Heart left ventricle (tissue), 16 donors: ENCODE data around the gene C22orf39. TPM values are rescaled to one million over a fixed set of nuclear protein-coding genes. Genes with fewer than 3 reads are reported as not detected.

Experiments
- ATAC-seq, 4 donors: fragments of 200-7000 bp; cut with Tn5 transposase; one replicate each; pipeline ENCODE4 v1.9.1; 2020 to 2022; ENCODE audit warnings: moderate library complexity in 4 of 4, mild to moderate bottlenecking in 3 of 4, moderate number of reproducible peaks in 1 of 4
- DNase-seq, 5 donors: peaks; one replicate each; pipeline ENCODE4 v3.0.0-alpha.2; 2020
- H3K27ac ChIP-seq, 12 donors: fragments of 200-600 bp; sonication (generic) in 4 of 12; one replicate each; pipeline versions ENCODE4 v1.5.0 to v1.8.0; 2016 to 2022; ENCODE audit warnings: mild to moderate bottlenecking in 2 of 12
- H3K27me3 ChIP-seq, 9 donors: fragments of 200-600 bp; sonication (generic) in 2 of 9; one replicate each; pipeline versions ENCODE4 v1.5.1 to v1.8.0; 2016 to 2022; ENCODE audit warnings: mild to moderate bottlenecking in 3 of 9
- H3K36me3 ChIP-seq, 9 donors: fragments of 200-600 bp; sonication (generic) in 2 of 9; one replicate each; pipeline versions ENCODE4 v1.5.0 to v1.8.0; 2018 to 2022; ENCODE audit warnings: mild to moderate bottlenecking in 2 of 9
- H3K4me1 ChIP-seq, 12 donors: fragments of 200-600 bp; sonication (generic) in 4 of 12; one replicate each; pipeline versions ENCODE4 v1.5.0 to v1.8.0; 2016 to 2022; ENCODE audit warnings: mild to moderate bottlenecking in 3 of 12
- H3K4me3 ChIP-seq, 12 donors: fragments of 200-600 bp; sonication (generic) in 4 of 12; one replicate each; pipeline versions ENCODE4 v1.5.0 to v1.8.0; 2017 to 2022; ENCODE audit warnings: mild to moderate bottlenecking in 9 of 12, moderate library complexity in 4 of 12
- H3K9me3 ChIP-seq, 12 donors: fragments of 200-600 bp; sonication (generic) in 4 of 12; one replicate each; pipeline versions ENCODE4 v1.5.0 to v1.8.0; 2016 to 2022; ENCODE audit warnings: mild to moderate bottlenecking in 1 of 12
- CTCF ChIP-seq, 12 donors: fragments of 200-600 bp; sonication (generic) in 4 of 12; IDR thresholded peaks; one replicate each; pipeline versions ENCODE4 v1.5.0 to v1.8.0; 2018 to 2022; ENCODE audit warnings: antibody characterized with exemption in 12 of 12, mild to moderate bottlenecking in 5 of 12
- POLR2A ChIP-seq, 2 donors: fragments of 450-650 bp; IDR thresholded peaks; one replicate each; pipeline ENCODE4 v1.6.1; 2017; ENCODE audit warnings: antibody characterized with exemption in 2 of 2, mild to moderate bottlenecking in 2 of 2, moderate library complexity in 2 of 2
- WGBS, 4 donors: extraction: QIAGEN DNeasy Blood & Tissue Kit in 2 of 4; methylation state at CpG; one replicate each; pipeline versions ENCODE4 v1.1.5 to v1.1.7; 2013 to 2018; 5-methylcytosine and 5-hydroxymethylcytosine counted together
- intact Hi-C, 10 donors: fragments of 100-400 bp; cut with DNase I; formaldehyde crosslinking; loops; one replicate each; pipeline versions ENCODE4 v1.11.1 to v1.14.2; 2022
- polyA plus RNA-seq, 2 donors: library from polyadenylated mRNA; stranded (reverse); fragments of 200-250 nt; gene quantifications; one replicate each; pipeline ENCODE4 v1.2.3, GENCODE V29; 2013
- total RNA-seq, 9 donors: library from RNA; depleted of rRNA in 2 of 9; stranded (reverse); fragments of >200 nt in 2 of 9; fragmentation: NEBNext Ultra II Directional in 3 of 9; extraction: Animal tissue kit (Norgen Biotek cat#: 25700) in 3 of 9; gene quantifications; one replicate each; pipeline versions ENCODE4 v1.1.0 to v1.2.4, GENCODE V29; 2016 to 2023
- donor health status: ischemic (EF 13 %, LVEDD 7.1; RV severe dilation, severe dysfunction).
- donor health status: healthy with polysubstance abuse.
- donor health status: DM: no; HTN: yes; CAD: no.
- donor health status: DM: no; HTN: no; CAD: no.
- donor health status: ischemic (EF 25% LVEDD 6.9; RV normal size, moderate dysfunction).
- donor health status: ischemic (EF 25% LVEDD 5.7; RV mildly dilated, moderate dysfunction).
- donor health status: healthy.
- donor health status: DM: yes; HTN: yes; CAD: no.
- donor health status: ischemic (EF 35%, LVEDD 5.7; RV mildly dilated, moderate dysfunction).
- donor health status: nonischemic (EF 11% LVEDD 7.7; RV severe dilation, severe dysfunction).
- donor health status: DM: yes; HTN: yes; CAD: no.
- donor health status: PGD.
- donor health status: ischemic (EF 29% LVEDD 5.4; RV normal size, mild dysfunction).
- donor health status: nonischemic (EF 23%, LVEDD 6.1; RV moderate dilation, normal function).

Gene C22orf39
- total and polyA plus RNA-seq, 11 donors: 39.1 to 115 (median 53.6) TPM

- DNase-seq (peak; percentile 81 to 92 (median 85)), ATAC-seq (peak in 3 of 4 donors; percentile 47 to 75 (median 70))
- TF ChIP-seq POLR2A (IDR thresholded peaks at IDR 0.05) (no peak), CTCF (IDR thresholded peaks at IDR 0.05) (peak in 1 of 12 donors; percentile 5)
- H3K36me3 ChIP-seq: peaks cover 0 to 30% (median 24%) of the 10 kb centered on the region in 9 donors
- no peaks in the 10 kb centered on the region for H3K27me3 ChIP-seq
- H3K4me1 ChIP-seq: peaks cover 7 to 50% (median 29%) of the 10 kb centered on the region in 12 donors
- H3K4me3 ChIP-seq: peak within 1 kb of the TSS; percentile 62 to 95 (median 86)
- H3K27ac ChIP-seq: peak within 1 kb of the TSS; percentile 93 to 99 (median 98)
- intact Hi-C loops: loop anchor here in 6 of 10 donors (1.0 to 10.0 kb wide), 5 partner anchors 16 to 254 kb away; partner anchors contain the start of genes CDC45 (in 5 of the 6), UFD1 (in 5 of the 6), C22orf39 (in 2 of the 6) and CLTCL1 (in 1 of the 6)
- WGBS, 4 donors: 0 to 1% (median 0%) methylated on average over 15 to 66 of the region's 66 CpGs
- no peaks in the 10 kb centered on the region for H3K9me3 ChIP-seq
Measured at GRCh38 chr22:19431649-19432132, 15.8 kb downstream of the C22orf39 start, which contains the start of gene HIRA. Gene HIRA (minus strand): TSS chr22:19431733. CDS start chr22:19431476, 257 bp downstream.

- H3K27ac ChIP-seq: peak overlapping the region; percentile 1 to 99 (median 81)
- peak overlapping the region; percentile 62 to 95 (median 86) for H3K4me3 ChIP-seq
- DNase-seq (peak in 4 of 5 donors; percentile 29 to 68 (median 46)), ATAC-seq (no peak)
- H3K9me3 ChIP-seq: no peaks in the 10 kb centered on the region
- H3K27me3 ChIP-seq: no peaks in the 10 kb centered on the region
- 0 to 1% (median 0%) methylated on average over 9 to 53 of the region's 53 CpGs for WGBS, 4 donors
- peaks cover 7 to 57% (median 29%) of the 10 kb centered on the region in 12 donors for H3K4me1 ChIP-seq
- intact Hi-C loops: loop anchor here in 5 of 10 donors (5.0 to 10.0 kb wide), 3 partner anchors 46 to 254 kb away; partner anchors contain the start of genes CDC45 (in 3 of the 5), UFD1 (in 3 of the 5), CLTCL1 (in 1 of the 5) and SLC25A1 (in 1 of the 5)
- peaks cover 0 to 23% (median 19%) of the 10 kb centered on the region in 9 donors for H3K36me3 ChIP-seq
- TF ChIP-seq CTCF (IDR thresholded peaks at IDR 0.05): peak in 2 of 12 donors; percentile 11 to 20
- TF ChIP-seq POLR2A (IDR thresholded peaks at IDR 0.05): no peak
Measured at GRCh38 chr22:19430890-19431541, 16.5 kb downstream of the C22orf39 start.

GRCh38 chr22:19429950-19430889 lies 17.3 kb downstream of the C22orf39 start:
- peak overlapping the region in 11 of 12 donors; percentile 41 to 99 (median 83) for H3K27ac ChIP-seq
- 7 to 12% (median 10%) methylated on average over 12 of the region's 12 CpGs for WGBS, 4 donors
- ATAC-seq (no peak), DNase-seq (peak in 1 of 5 donors; percentile 35)
- peak overlapping the region; percentile 62 to 95 (median 86) for H3K4me3 ChIP-seq
- no peaks in the 10 kb centered on the region for H3K27me3 ChIP-seq
- intact Hi-C loops: loop anchor here in 5 of 10 donors (5.0 to 10.0 kb wide), 3 partner anchors 47 to 253 kb away; partner anchors contain the start of genes CDC45 (in 3 of the 5), UFD1 (in 3 of the 5), CLTCL1 (in 1 of the 5) and SLC25A1 (in 1 of the 5)
- peaks cover 7 to 64% (median 31%) of the 10 kb centered on the region in 12 donors for H3K4me1 ChIP-seq
- H3K9me3 ChIP-seq: no peaks in the 10 kb centered on the region
- peaks cover 0 to 15% (median 11%) of the 10 kb centered on the region in 9 donors for H3K36me3 ChIP-seq
- TF ChIP-seq CTCF (IDR thresholded peaks at IDR 0.05): no peak
- TF ChIP-seq POLR2A (IDR thresholded peaks at IDR 0.05): no peak
